Right cardiac atrium (tissue), 5 donors: ENCODE data around the gene TRMT10A. TPM values are rescaled to one million over a fixed set of nuclear protein-coding genes. Genes with fewer than 3 reads are reported as not detected.

Experiments
- ATAC-seq, 2 donors: fragments of 200-7000 bp; cut with Tn5 transposase; one replicate each; pipeline versions ENCODE4 v1.8.0 to v1.9.1; 2020; ENCODE audit warnings: moderate library complexity in 2 of 2, mild to moderate bottlenecking in 1 of 2
- DNase-seq, 3 donors: peaks; one replicate each; pipeline ENCODE4 v3.0.0-alpha.2; 2020
- H3K27ac ChIP-seq: one replicate; pipeline ENCODE4 v1.5.1; 2013; ENCODE audit warnings: mild to moderate bottlenecking, low read length, control low read depth, moderate library complexity
- H3K27me3 ChIP-seq: one replicate; pipeline ENCODE4 v1.6.1; 2013; ENCODE audit not compliant: control insufficient read depth, insufficient read depth
- H3K4me1 ChIP-seq: one replicate; pipeline ENCODE4 v1.6.1; 2013; ENCODE audit warnings: low read length; ENCODE audit not compliant: control insufficient read depth, insufficient read depth
- H3K4me3 ChIP-seq: one replicate; pipeline ENCODE4 v1.5.1; 2013; ENCODE audit warnings: low read length, control low read depth
- H3K9me3 ChIP-seq: one replicate; pipeline ENCODE4 v1.6.1; 2013; ENCODE audit warnings: low read length; ENCODE audit not compliant: control insufficient read depth
- WGBS: extraction: QIAGEN DNeasy Blood & Tissue Kit; methylation state at CpG from one replicate; pipeline ENCODE4 v1.1.7; 2013; 5-methylcytosine and 5-hydroxymethylcytosine counted together
- intact Hi-C, 4 donors: fragments of 100-400 bp; cut with DNase I; formaldehyde crosslinking; loops; one replicate each; pipeline versions ENCODE4 v1.11.0 to v1.14.0; 2022 to 2023
- long read RNA-seq, 4 donors: library from polyadenylated mRNA; unstranded; transcript quantifications; one replicate each; pipeline ENCODE4 v2.0.0, GENCODE V29; 2020 to 2021
- polyA plus RNA-seq: library from polyadenylated mRNA; stranded (reverse); fragments of 200-250 nt; gene quantifications from one replicate; pipeline ENCODE4 v1.2.3, GENCODE V29; 2013
- total RNA-seq, 4 donors: library from RNA; stranded (reverse); fragmentation: NEBNext Ultra II Directional; extraction: Animal tissue kit (Norgen Biotek cat#: 25700); gene quantifications; one replicate each; pipeline ENCODE4 v1.2.1, GENCODE V29; 2021
- donor health status: healthy with polysubstance abuse.
- donor health status: DM: no; HTN: yes; CAD: no.
- donor health status: DM: no; HTN: no; CAD: no.
- donor health status: DM: no; HTN: yes; CAD: no; lungs with severe emphysema.
- donor health status: DM: yes; HTN: yes; CAD: no.

Gene TRMT10A, protein sequence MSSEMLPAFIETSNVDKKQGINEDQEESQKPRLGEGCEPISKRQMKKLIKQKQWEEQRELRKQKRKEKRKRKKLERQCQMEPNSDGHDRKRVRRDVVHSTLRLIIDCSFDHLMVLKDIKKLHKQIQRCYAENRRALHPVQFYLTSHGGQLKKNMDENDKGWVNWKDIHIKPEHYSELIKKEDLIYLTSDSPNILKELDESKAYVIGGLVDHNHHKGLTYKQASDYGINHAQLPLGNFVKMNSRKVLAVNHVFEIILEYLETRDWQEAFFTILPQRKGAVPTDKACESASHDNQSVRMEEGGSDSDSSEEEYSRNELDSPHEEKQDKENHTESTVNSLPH
- 1 to 10 TPM; 2.4 to 5.0 (median 3.9) TPM for total RNA-seq
- 3.1 TPM for polyA plus RNA-seq
- long read RNA-seq, donor 1, transcript TRMT10A-202 (8 exons, 1,638 nt), result major isoform, 9 of 9 reads
- long read RNA-seq, donor 1, partial matches to known transcripts, result 0 of 9 reads
- long read RNA-seq, donor 1, other reads (novel, unspliced or antisense), result 0 of 9 reads
- long read RNA-seq, donor 2, partial matches to known transcripts, result 0 of 5 reads
- long read RNA-seq, donor 2, other reads (novel, unspliced or antisense), result 2 of 5 reads
- long read RNA-seq, donor 3, transcript TRMT10A-202 (8 exons, 1,638 nt), result major isoform, 7 of 12 reads
- long read RNA-seq, donor 3, partial matches to known transcripts, result 0 of 12 reads
- long read RNA-seq, donor 3, other reads (novel, unspliced or antisense), result 3 of 12 reads
- long read RNA-seq, donor 4, partial matches to known transcripts, result 0 of 4 reads
- long read RNA-seq, donor 4, other reads (novel, unspliced or antisense), result 2 of 4 reads

- Histone ChIP-seq H3K27me3 (no peaks in the 10 kb centered on the region), H3K4me1 (no peaks in the 10 kb centered on the region), H3K27ac (peak within 1 kb of the TSS; percentile 100), H3K4me3 (peak within 1 kb of the TSS; percentile 90), H3K9me3 (no peaks in the 10 kb centered on the region)
- ATAC-seq, result peak; percentile 99
- WGBS, result under 1% methylated on average over 48 of the region's 48 CpGs
- DNase-seq, result peak; percentile 99 to 100 (median 99)
- intact Hi-C loops, result loop anchor here (5.0 to 10.0 kb wide), 5 partner anchors 244 to 384 kb away; partner anchors contain the start of genes DNAJB14 (in 3 of the 4) and LAMTOR3 (in 1 of the 4)
These were observed at the start of gene TRMT10A for GRCh38 chr4:99563310-99564186. TSS of gene TRMT10A (minus strand) at chr4:99564039. CDS start at chr4:99559338, 4,701 bp downstream.

GRCh38 chr4:99612704-99613103, 48.9 kb upstream of the TRMT10A start:
- ATAC-seq (no peak), DNase-seq (no peak)
- Histone ChIP-seq H3K9me3 (no peaks in the 10 kb centered on the region), H3K4me1 (peaks cover 1% of the 10 kb centered on the region), H3K27ac (peak overlapping the region; percentile 23), H3K27me3 (no peaks in the 10 kb centered on the region), H3K4me3 (no peak overlapping the region)
- WGBS, result 57% methylated on average over 5 of the region's 5 CpGs
- intact Hi-C loops, result loop anchor here in 2 of 4 donors (10.0 kb wide), 1 partner anchor 192 kb away; no protein-coding TSS in a partner anchor

- no peak for DNase-seq
- WGBS, result 69% methylated on average over 3 of the region's 3 CpGs
- no peaks in the 10 kb centered on the region for H3K27me3 ChIP-seq
- H3K4me3 ChIP-seq, result no peak overlapping the region
- peaks cover 1% of the 10 kb centered on the region for H3K4me1 ChIP-seq
- H3K27ac ChIP-seq, result no peak overlapping the region
- intact Hi-C loops, result loop anchor here in 2 of 4 donors (10.0 kb wide), 1 partner anchor 193 kb away; no protein-coding TSS in a partner anchor
- peak; percentile 60 to 84 for ATAC-seq
- no peaks in the 10 kb centered on the region for H3K9me3 ChIP-seq
These were observed 48.4 kb upstream of the TRMT10A start for GRCh38 chr4:99612281-99612680.

DNA sequence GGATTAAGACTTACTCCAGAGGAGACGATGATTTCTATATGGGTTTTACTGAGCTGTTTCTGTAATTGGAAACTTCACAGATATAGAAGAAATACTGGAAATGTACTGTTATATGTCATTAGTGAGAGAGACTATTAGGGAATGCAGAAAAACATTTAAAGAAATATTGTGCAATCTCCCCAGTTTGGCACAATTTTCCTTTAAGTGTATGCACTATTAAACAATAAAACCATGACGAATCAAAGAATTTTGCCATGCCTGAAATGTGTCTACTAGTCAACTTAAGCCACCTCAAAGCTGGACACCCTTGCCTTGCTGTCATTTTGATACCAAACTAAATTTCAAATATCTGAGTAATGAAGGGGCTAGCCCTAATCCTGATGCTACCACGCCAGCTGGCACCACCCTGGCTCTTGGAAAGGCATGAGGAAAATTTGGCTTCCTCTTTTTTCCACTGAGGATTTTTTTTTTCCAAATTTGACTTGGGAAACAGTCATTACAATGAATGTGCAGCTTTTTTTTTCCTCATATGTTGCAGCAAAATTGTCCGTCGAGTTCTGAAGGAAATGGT, 46.9 kb upstream of the TRMT10A start:
- intact Hi-C loops, result loop anchor here in 2 of 4 donors (10.0 kb wide), 1 partner anchor 194 kb away; no protein-coding TSS in a partner anchor
- DNase-seq, result peak; percentile 24 to 71 (median 69)
- no peak overlapping the region for H3K4me3 ChIP-seq

GRCh38 chr4:99608417-99608816, 44.6 kb upstream of the TRMT10A start:
- 90% methylated on average over 5 of the region's 5 CpGs for WGBS
- ATAC-seq, result no peak

More for the DNA sequence above, 46.9 kb upstream of the TRMT10A start:
- H3K27me3 ChIP-seq, result no peaks in the 10 kb centered on the region
- peak; percentile 31 to 32 for ATAC-seq
- 65% methylated on average over 5 of the region's 5 CpGs for WGBS
- peaks cover 1% of the 10 kb centered on the region for H3K4me1 ChIP-seq
- H3K9me3 ChIP-seq, result no peaks in the 10 kb centered on the region
- no peak overlapping the region for H3K27ac ChIP-seq

DNA sequence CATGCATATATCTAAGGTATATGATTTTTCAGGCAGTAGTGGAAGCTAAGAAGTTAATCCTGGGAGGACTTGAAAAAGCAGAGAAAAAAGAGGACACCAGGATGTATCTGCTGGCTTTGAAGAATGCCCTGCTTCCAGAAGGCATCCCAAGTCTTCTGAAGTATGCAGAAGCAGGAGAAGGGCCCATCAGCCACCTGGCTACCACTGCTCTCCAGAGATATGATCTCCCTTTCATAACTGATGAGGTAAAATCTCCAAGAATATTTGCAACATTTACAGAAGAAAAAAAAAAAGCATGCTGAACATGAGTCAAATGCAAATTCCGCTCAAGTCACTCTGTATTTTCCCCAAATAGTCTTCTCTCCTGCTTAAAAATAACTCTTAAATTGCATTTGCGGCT, 42.9 kb upstream of the TRMT10A start:
- peaks cover 1% of the 10 kb centered on the region for H3K4me1 ChIP-seq
- H3K4me3 ChIP-seq, result no peak overlapping the region
- ATAC-seq (no peak), DNase-seq (no peak)
- H3K27me3 ChIP-seq, result no peaks in the 10 kb centered on the region
- H3K27ac ChIP-seq, result no peak overlapping the region
- intact Hi-C loops, result no loop called here
- 88% methylated on average over 2 of the region's 2 CpGs for WGBS
- H3K9me3 ChIP-seq, result no peaks in the 10 kb centered on the region

More at GRCh38 chr4:99608417-99608816, 44.6 kb upstream of the TRMT10A start:
- Histone ChIP-seq H3K4me3 (no peak overlapping the region), H3K27me3 (no peaks in the 10 kb centered on the region), H3K4me1 (peaks cover 1% of the 10 kb centered on the region), H3K27ac (no peak overlapping the region), H3K9me3 (no peaks in the 10 kb centered on the region)
- no peak for DNase-seq
- intact Hi-C loops, result no loop called here

GRCh38 chr4:99594818-99595217, 31.0 kb upstream of the TRMT10A start:
- Histone ChIP-seq H3K9me3 (no peaks in the 10 kb centered on the region), H3K4me1 (no peaks in the 10 kb centered on the region), H3K27ac (no peak overlapping the region), H3K27me3 (no peaks in the 10 kb centered on the region), H3K4me3 (no peak overlapping the region)
- 78% methylated on average over 2 of the region's 2 CpGs for WGBS
- DNase-seq (no peak), ATAC-seq (no peak)
- intact Hi-C loops, result no loop called here

DNA sequence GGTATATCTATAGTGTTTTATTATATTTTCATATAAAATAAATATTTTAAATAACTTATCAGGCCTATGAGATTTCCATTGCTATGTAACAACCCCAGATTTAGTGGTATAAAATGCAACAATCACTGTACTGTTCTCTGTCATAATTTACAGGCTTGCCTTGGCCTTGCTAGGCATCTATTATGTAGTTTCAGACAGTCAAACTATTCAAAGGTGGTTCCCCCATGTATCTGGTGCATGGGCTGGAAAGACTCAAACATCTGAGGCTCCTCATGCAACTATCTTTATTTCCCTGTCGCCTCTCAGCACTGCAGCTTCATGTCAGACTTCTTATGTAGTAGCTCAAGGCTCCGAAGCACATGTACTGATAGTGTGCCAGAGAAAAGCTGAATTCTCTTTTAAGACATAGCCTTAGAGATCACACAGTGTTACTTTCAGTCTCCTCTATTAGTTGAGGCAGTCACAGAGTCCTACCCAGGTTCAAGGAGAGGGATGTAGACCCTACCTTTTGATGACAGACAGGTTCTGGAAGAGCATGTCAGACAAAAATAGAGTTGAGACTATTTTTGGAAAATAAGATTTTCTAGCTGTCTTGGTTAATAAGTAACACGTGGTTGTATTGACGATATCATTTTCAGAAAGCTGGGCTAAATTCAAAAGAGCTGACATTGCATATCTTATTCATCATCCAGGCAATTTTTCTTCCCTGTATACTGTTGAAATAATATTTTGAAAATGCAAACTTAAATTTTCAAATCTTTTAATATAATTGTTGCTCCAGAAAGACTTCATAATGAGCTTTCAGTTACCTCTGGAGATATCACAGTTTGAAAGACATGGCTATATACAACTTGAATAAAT, 30.2 kb upstream of the TRMT10A start:
- no peak for DNase-seq
- intact Hi-C loops, result no loop called here
- 65% methylated on average over 4 of the region's 4 CpGs for WGBS
- H3K27me3 ChIP-seq, result no peaks in the 10 kb centered on the region
- H3K4me1 ChIP-seq, result no peaks in the 10 kb centered on the region
- no peak overlapping the region for H3K27ac ChIP-seq
- no peak for ATAC-seq
- H3K9me3 ChIP-seq, result no peaks in the 10 kb centered on the region
- H3K4me3 ChIP-seq, result no peak overlapping the region

- intact Hi-C loops, result no loop called here
- 86% methylated on average over 3 of the region's 3 CpGs for WGBS
- DNase-seq (no peak), ATAC-seq (no peak)
- H3K4me3 ChIP-seq, result no peak overlapping the region
- no peaks in the 10 kb centered on the region for H3K9me3 ChIP-seq
- no peaks in the 10 kb centered on the region for H3K27me3 ChIP-seq
- no peak overlapping the region for H3K27ac ChIP-seq
- H3K4me1 ChIP-seq, result no peaks in the 10 kb centered on the region
These were observed 27.9 kb upstream of the TRMT10A start for GRCh38 chr4:99591757-99592156.
